ENCODE results near the gene ACTN1. TPM values are rescaled to one million over a fixed set of nuclear protein-coding genes. Genes with fewer than 3 reads are reported as not detected.
A peak's percentile ranks its signal among the peaks of the same experiment; 100 is the strongest.

ACTN1 gene
- polyA plus RNA-seq, 1 experiment = 641 TPM

DNA sequence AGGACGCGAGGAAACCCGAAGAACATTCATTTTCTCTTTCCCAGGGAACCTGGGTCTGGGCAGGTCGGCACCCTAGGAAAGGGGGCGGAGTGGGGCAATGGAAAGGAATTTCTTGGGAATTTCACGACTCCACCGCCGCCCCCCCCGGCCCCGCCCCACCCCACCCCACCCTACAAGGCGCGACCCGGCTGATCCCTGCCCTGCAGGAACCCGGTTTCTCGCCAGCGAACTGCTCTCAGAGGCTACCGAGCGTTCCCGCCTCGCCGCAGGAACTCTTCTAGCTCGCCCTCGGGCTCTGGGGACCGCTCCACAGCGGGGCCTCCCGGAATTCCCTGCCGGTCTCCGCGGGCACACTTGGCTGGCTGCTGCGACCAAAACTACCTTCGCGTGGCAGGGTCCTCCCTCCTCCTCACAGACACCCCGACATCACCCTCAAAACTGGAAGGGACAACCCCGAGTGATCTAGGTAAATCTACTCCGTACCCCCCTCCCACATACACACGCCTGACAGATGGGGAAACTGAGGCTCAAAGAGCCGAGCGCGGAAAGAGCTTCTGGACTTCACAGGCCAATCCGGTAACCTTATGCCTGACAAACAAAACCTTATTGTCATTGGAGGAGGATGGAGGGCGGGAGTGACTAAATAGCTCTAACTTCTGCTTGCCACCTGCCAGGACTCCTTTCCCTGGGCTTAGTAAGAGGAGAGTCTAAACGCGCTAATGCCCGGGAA lies 785 bp upstream of the ACTN1 start:
- CTCF ChIA-PET = interaction anchor here (0.8 to 1.2 kb wide), 2 partner anchors 97 to 127 kb away, joined by 3 to 7 read pairs; no protein-coding TSS in a partner anchor
- Histone ChIP-seq H3K27me3 (ENCODE audit: control insufficient read depth, insufficient read depth, low read length) (no peaks in the 10 kb centered on the region), H3K27ac (ENCODE audit: low read depth, low read length) (peak overlapping the region; percentile 96), H3K9me3 (ENCODE audit: control insufficient read depth, insufficient read depth, low read length) (no peaks in the 10 kb centered on the region; the same call in 1 of the 2 replicates), H3K4me3 (ENCODE audit: low read depth, low read length) (peak overlapping the region; percentile 97)
- TF ChIP-seq, protein P1, sequence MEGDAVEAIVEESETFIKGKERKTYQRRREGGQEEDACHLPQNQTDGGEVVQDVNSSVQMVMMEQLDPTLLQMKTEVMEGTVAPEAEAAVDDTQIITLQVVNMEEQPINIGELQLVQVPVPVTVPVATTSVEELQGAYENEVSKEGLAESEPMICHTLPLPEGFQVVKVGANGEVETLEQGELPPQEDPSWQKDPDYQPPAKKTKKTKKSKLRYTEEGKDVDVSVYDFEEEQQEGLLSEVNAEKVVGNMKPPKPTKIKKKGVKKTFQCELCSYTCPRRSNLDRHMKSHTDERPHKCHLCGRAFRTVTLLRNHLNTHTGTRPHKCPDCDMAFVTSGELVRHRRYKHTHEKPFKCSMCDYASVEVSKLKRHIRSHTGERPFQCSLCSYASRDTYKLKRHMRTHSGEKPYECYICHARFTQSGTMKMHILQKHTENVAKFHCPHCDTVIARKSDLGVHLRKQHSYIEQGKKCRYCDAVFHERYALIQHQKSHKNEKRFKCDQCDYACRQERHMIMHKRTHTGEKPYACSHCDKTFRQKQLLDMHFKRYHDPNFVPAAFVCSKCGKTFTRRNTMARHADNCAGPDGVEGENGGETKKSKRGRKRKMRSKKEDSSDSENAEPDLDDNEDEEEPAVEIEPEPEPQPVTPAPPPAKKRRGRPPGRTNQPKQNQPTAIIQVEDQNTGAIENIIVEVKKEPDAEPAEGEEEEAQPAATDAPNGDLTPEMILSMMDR (IDR thresholded peaks at IDR 0.05; ENCODE audit: low read depth, low read length) = no peak
- POLR2A ChIA-PET = interaction anchor here (0.9 to 2.0 kb wide), 7 partner anchors 63 to 127 kb away, joined by 3 to 14 read pairs (median 4); no protein-coding TSS in a partner anchor
- DNase-seq (ENCODE audit: low read depth, low spot score) = no peak

DNA sequence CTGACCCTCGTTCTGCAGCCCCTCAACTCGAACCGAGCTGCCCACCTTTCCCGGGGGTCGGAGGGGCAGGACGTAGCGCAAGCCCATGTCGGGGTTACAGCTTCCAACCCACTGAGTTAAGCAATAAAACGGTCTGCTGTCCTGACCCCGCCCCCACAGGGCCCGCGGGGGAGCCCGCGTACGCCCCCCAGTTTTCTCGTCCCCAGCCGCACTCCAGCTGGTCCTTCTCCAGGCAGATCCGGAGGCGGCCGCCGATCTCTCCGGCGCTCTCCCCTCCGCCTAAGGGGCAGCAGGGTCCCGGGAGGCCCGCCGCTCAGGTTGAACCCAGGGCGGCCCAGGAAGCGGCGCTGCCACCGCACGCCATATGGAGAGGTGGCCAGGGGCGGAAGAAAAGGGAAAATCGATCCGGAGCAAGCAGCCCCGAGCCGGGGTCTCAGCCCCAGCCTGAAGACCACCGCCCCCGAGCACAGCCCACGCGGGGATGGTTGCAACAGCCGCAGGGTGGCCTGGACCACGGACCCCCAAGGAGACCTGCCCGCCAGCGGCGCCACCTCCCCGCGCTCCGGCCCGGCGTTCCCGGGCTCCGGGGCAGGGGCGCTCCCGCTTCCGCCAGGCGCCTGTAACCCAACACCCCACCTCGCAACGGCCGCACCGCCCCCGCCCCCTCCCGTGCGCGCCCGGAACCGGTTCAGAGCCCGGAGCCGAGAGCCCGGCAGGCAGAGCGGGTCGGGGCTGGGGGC lies 760 bp downstream of the ACTN1 start:
- POLR2A ChIA-PET = interaction anchor here (0.8 to 3.7 kb wide), 20 partner anchors 9 to 123 kb away, joined by 3 to 25 read pairs (median 7); no protein-coding TSS in a partner anchor
- TF ChIP-seq, protein P1 (IDR thresholded peaks at IDR 0.05; ENCODE audit: low read depth, low read length) = no peak
- Histone ChIP-seq H3K27ac (ENCODE audit: low read depth, low read length) (peak overlapping the region; percentile 100), H3K27me3 (ENCODE audit: control insufficient read depth, insufficient read depth, low read length) (no peaks in the 10 kb centered on the region), H3K4me3 (ENCODE audit: low read depth, low read length) (peak overlapping the region; percentile 97), H3K9me3 (ENCODE audit: control insufficient read depth, insufficient read depth, low read length) (no peaks in the 10 kb centered on the region; the same call in 1 of the 2 replicates)
- no peak for DNase-seq (ENCODE audit: low read depth, low spot score)
- CTCF ChIA-PET = interaction anchor here (0.6 to 1.2 kb wide), 2 partner anchors 123 to 390 kb away, joined by 3 to 4 read pairs; no protein-coding TSS in a partner anchor

DNA sequence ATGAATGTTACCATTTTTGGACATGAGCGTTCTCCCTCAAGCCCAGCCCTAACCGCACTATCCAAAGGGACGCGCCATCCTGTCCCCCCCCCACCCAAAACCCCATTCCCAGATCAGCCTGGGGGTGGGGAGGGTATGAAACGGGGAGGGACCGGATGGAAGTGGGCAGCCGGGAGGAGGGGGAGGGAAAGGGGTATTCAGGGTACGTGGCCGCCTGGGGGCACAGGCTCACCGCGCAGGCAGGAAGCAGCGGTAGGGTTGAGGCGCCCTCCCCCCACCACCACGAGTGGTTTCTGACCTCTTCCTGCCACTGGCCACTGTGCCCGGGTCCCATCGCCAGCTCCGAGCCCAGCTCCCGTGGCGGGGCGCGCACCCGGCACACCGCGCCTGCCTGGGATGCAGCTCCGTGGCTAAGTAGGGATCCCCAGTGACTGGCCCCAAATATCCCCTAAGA lies 1.4 kb downstream of the ACTN1 start:
- CTCF ChIA-PET = interaction anchor here (0.6 to 1.2 kb wide), 2 partner anchors 124 to 390 kb away, joined by 3 to 4 read pairs; no protein-coding TSS in a partner anchor
- no peaks in the 10 kb centered on the region for H3K27me3 ChIP-seq (ENCODE audit: control insufficient read depth, insufficient read depth, low read length)
- POLR2A ChIA-PET = interaction anchor here (0.6 to 3.7 kb wide), 26 partner anchors 9 to 124 kb away, joined by 3 to 25 read pairs (median 6); no protein-coding TSS in a partner anchor
- no peaks in the 10 kb centered on the region; the same call in 1 of the 2 replicates for H3K9me3 ChIP-seq (ENCODE audit: control insufficient read depth, insufficient read depth, low read length)
- H3K27ac ChIP-seq (ENCODE audit: low read depth, low read length) = peak overlapping the region; percentile 100
- peak; percentile 96 for DNase-seq (ENCODE audit: low read depth, low spot score)
- H3K4me3 ChIP-seq (ENCODE audit: low read depth, low read length) = peak overlapping the region; percentile 97
- TF ChIP-seq, protein P1 (IDR thresholded peaks at IDR 0.05; ENCODE audit: low read depth, low read length) = no peak

- POLR2A ChIA-PET = interaction anchor here (0.6 to 3.7 kb wide), 27 partner anchors 8 to 124 kb away, joined by 3 to 25 read pairs (median 6); no protein-coding TSS in a partner anchor
- peak overlapping the region; percentile 97 for H3K4me3 ChIP-seq (ENCODE audit: low read depth, low read length)
- H3K27ac ChIP-seq (ENCODE audit: low read depth, low read length) = peak overlapping the region; percentile 100
- DNase-seq (ENCODE audit: low read depth, low spot score) = no peak
- TF ChIP-seq, protein P1 (IDR thresholded peaks at IDR 0.05; ENCODE audit: low read depth, low read length) = no peak
- CTCF ChIA-PET = interaction anchor here (1.1 to 1.2 kb wide), 2 partner anchors 124 to 152 kb away, joined by 3 read pairs; no protein-coding TSS in a partner anchor
- H3K27me3 ChIP-seq (ENCODE audit: control insufficient read depth, insufficient read depth, low read length) = no peaks in the 10 kb centered on the region
- no peaks in the 10 kb centered on the region; the same call in 1 of the 2 replicates for H3K9me3 ChIP-seq (ENCODE audit: control insufficient read depth, insufficient read depth, low read length)
Measured at GRCh38 chr14:68977180-68977717, 1.9 kb downstream of the ACTN1 start.

Data from AG04450 (cell line).